Posterior cingulate gyrus (tissue), 11 donors: ENCODE measurements around the gene GRPEL1.

Source experiments
- DNase-seq, 10 donors: peaks; one replicate each; pipeline versions ENCODE4 v3.0.0 to v3.0.0-alpha.2; 2020 to 2021; ENCODE audit warnings: mixed read lengths in 3 of 10
- intact Hi-C: fragments of 100-400 bp; cut with DNase I; formaldehyde crosslinking; loops from one replicate; pipeline ENCODE4 v1.15.1; 2023

GRPEL1 gene

GRCh38 chr4:7050481-7051143 is 17.3 kb downstream of the GRPEL1 start:
- peak in 1 of 10 donors; percentile 77 for DNase-seq

GRCh38 chr4:7049739-7050138 is 18.1 kb downstream of the GRPEL1 start:
- peak in 1 of 10 donors; percentile 79 for DNase-seq
- intact Hi-C loops, result no loop called here

More at GRCh38 chr4:7050481-7051143, 17.3 kb downstream of the GRPEL1 start:
- intact Hi-C loops, result no loop called here

GRCh38 chr4:7049295-7049694 is 18.6 kb downstream of the GRPEL1 start:
- DNase-seq, result peak in 1 of 10 donors; percentile 42
- intact Hi-C loops, result no loop called here

GRCh38 chr4:7048642-7049041 is 19.2 kb downstream of the GRPEL1 start:
- DNase-seq, result peak in 1 of 10 donors; percentile 66
- intact Hi-C loops, result no loop called here

GRCh38 chr4:7046971-7047370 is 20.9 kb downstream of the GRPEL1 start:
- intact Hi-C loops, result no loop called here
- DNase-seq, result peak in 1 of 10 donors; percentile 66

- peak in 2 of 10 donors; percentile 57 to 72 for DNase-seq
- intact Hi-C loops, result no loop called here
Measured at GRCh38 chr4:7045961-7046921, 21.6 kb downstream of the GRPEL1 start.

- peak in 1 of 10 donors; percentile 35 for DNase-seq
- intact Hi-C loops, result no loop called here
Measured at GRCh38 chr4:7045553-7045952, 22.3 kb downstream of the GRPEL1 start.

GRCh38 chr4:7044137-7044930 is 23.5 kb downstream of the GRPEL1 start:
- intact Hi-C loops, result no loop called here
- DNase-seq, result peak in 2 of 10 donors; percentile 43 to 62

- intact Hi-C loops, result loop anchor here (1.0 kb wide), 3 partner anchors 25 to 134 kb away; partner anchors contain the start of genes GRPEL1 and TBC1D14
- DNase-seq, result peak in 4 of 10 donors; percentile 21 to 90 (median 55)
Measured at GRCh38 chr4:7043284-7044136, 24.4 kb downstream of the GRPEL1 start, which contains the start of gene TADA2B. TSS of gene TADA2B (plus strand) at chr4:7043372. CDS start at chr4:7043580, 208 bp downstream.

GRCh38 chr4:7042503-7043283 is 25.2 kb downstream of the GRPEL1 start:
- intact Hi-C loops, result loop anchor here (1.0 kb wide), 3 partner anchors 26 to 133 kb away; partner anchors contain the start of genes GRPEL1 and TBC1D14
- DNase-seq, result peak; percentile 90 to 99 (median 97)

GRCh38 chr4:7041801-7042502 is 25.9 kb downstream of the GRPEL1 start:
- peak in 8 of 10 donors; percentile 30 to 92 (median 58) for DNase-seq
- intact Hi-C loops, result no loop called here

GRCh38 chr4:7041246-7041645 is 26.6 kb downstream of the GRPEL1 start:
- peak in 2 of 10 donors; percentile 66 to 68 for DNase-seq
- intact Hi-C loops, result no loop called here

GRCh38 chr4:7040765-7041164 is 27.1 kb downstream of the GRPEL1 start:
- no peak for DNase-seq
- intact Hi-C loops, result no loop called here

GRCh38 chr4:7037425-7037824 is 30.4 kb downstream of the GRPEL1 start:
- intact Hi-C loops, result no loop called here
- peak in 1 of 10 donors; percentile 6 for DNase-seq

GRCh38 chr4:7034262-7035081 is 33.4 kb downstream of the GRPEL1 start:
- intact Hi-C loops, result no loop called here
- DNase-seq, result peak in 1 of 10 donors; percentile 85

GRCh38 chr4:7032596-7032995 is 35.3 kb downstream of the GRPEL1 start:
- no peak for DNase-seq
- intact Hi-C loops, result no loop called here
